WI38 (cell line): ENCODE measurements around the gene ACD.
A peak's percentile ranks its signal among the peaks of the same experiment; 100 is the strongest.

ENCODE experiments used
- H3K4me3 ChIP-seq: 2 replicates; pipeline ENCODE4 v1.5.1; 2011; ENCODE audit warnings: low read depth, mild to moderate bottlenecking, control low read depth, low read length
- TF ChIP-seq, protein P1 (sequence below): IDR thresholded peaks from 2 replicates; pipeline ENCODE4 v1.5.1; 2012; ENCODE audit warnings: low read depth, mild to moderate bottlenecking, control low read depth, low read length

ACD gene

GRCh38 chr16:67664871-67665270 lies 4.8 kb upstream of the ACD start:
- H3K4me3 ChIP-seq = no peak overlapping the region
- TF ChIP-seq, protein P1, sequence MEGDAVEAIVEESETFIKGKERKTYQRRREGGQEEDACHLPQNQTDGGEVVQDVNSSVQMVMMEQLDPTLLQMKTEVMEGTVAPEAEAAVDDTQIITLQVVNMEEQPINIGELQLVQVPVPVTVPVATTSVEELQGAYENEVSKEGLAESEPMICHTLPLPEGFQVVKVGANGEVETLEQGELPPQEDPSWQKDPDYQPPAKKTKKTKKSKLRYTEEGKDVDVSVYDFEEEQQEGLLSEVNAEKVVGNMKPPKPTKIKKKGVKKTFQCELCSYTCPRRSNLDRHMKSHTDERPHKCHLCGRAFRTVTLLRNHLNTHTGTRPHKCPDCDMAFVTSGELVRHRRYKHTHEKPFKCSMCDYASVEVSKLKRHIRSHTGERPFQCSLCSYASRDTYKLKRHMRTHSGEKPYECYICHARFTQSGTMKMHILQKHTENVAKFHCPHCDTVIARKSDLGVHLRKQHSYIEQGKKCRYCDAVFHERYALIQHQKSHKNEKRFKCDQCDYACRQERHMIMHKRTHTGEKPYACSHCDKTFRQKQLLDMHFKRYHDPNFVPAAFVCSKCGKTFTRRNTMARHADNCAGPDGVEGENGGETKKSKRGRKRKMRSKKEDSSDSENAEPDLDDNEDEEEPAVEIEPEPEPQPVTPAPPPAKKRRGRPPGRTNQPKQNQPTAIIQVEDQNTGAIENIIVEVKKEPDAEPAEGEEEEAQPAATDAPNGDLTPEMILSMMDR = no peak

- H3K4me3 ChIP-seq = no peak overlapping the region
- TF ChIP-seq, protein P1 = no peak
These were observed 4.2 kb upstream of the ACD start for GRCh38 chr16:67664258-67664657.

- no peak overlapping the region for H3K4me3 ChIP-seq
- TF ChIP-seq, protein P1 = no peak
These were observed 3.8 kb upstream of the ACD start for GRCh38 chr16:67663877-67664222.

GRCh38 chr16:67663151-67663876 lies 3.3 kb upstream of the ACD start:
- no peak overlapping the region for H3K4me3 ChIP-seq
- TF ChIP-seq, protein P1 = 0 out of 2 replicates have a peak, but pooled peaks have one; percentile 12

DNA sequence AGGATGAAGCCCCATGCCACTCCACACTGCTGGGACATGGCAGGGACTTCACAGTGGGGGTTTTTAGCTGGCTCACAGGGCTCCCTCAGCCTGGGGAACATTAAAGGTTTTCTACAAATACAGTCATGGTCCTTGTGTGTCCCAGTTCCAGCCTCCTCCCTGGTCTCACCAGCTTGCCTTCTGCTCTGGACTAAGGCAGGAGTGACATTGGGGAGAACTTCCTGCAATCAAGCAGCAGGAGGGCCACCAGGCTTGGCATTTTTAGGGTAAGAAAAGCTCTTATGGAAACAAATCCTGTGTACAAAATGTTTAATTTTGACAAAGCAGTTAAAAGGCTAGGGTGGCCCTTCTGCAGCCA lies 2.6 kb upstream of the ACD start:
- no peak overlapping the region for H3K4me3 ChIP-seq
- TF ChIP-seq, protein P1 = no peak

GRCh38 chr16:67661886-67662652 lies 2.0 kb upstream of the ACD start:
- TF ChIP-seq, protein P1 = no peak
- no peak overlapping the region for H3K4me3 ChIP-seq

GRCh38 chr16:67661101-67661761 lies 1.2 kb upstream of the ACD start:
- TF ChIP-seq, protein P1 = no peak
- peak overlapping the region; percentile 88 for H3K4me3 ChIP-seq
